Sigmoid colon (tissue), 7 donors: ENCODE data around the gene ACRBP. TPM values are rescaled to one million over a fixed set of nuclear protein-coding genes. Genes with fewer than 3 reads are reported as not detected.

ENCODE experiments used
- DNase-seq: peaks from one replicate; pipeline ENCODE4 v3.0.0-alpha.2; 2019
- H3K27ac ChIP-seq, 4 donors: fragments of 200-600 bp; sonication (generic); one replicate each; pipeline ENCODE4 v1.5.1; 2016 to 2019; ENCODE audit warnings: mild to moderate bottlenecking in 1 of 4
- H3K27me3 ChIP-seq, 3 donors: fragments of 200-600 bp; sonication (generic); one replicate each; pipeline ENCODE4 v1.5.1; 2019; ENCODE audit warnings: mild to moderate bottlenecking in 1 of 3
- H3K36me3 ChIP-seq, 4 donors: fragments of 200-600 bp; sonication (generic); one replicate each; pipeline ENCODE4 v1.5.1; 2016 to 2019
- H3K4me1 ChIP-seq, 4 donors: fragments of 200-600 bp; sonication (generic); one replicate each; pipeline ENCODE4 v1.5.1; 2017 to 2019
- H3K4me3 ChIP-seq, 4 donors: fragments of 200-600 bp; sonication (generic); one replicate each; pipeline ENCODE4 v1.5.1; 2017 to 2019; ENCODE audit warnings: mild to moderate bottlenecking in 2 of 4, moderate library complexity in 1 of 4
- H3K9me3 ChIP-seq, 4 donors: fragments of 200-600 bp in 3 of 4; sonication (generic) in 3 of 4; one replicate each; pipeline versions ENCODE4 v1.5.1 to v1.6.1; 2013 to 2019
- EP300 ChIP-seq, 4 donors: sonication (generic); formaldehyde crosslinking; IDR thresholded peaks; one replicate each; pipeline ENCODE4 v1.6.1; 2017; ENCODE audit warnings: antibody characterized with exemption in 4 of 4
- POLR2A ChIP-seq, 2 donors: fragments of 450-650 bp; IDR thresholded peaks; one replicate each; pipeline ENCODE4 v1.6.1; 2016; ENCODE audit warnings: antibody characterized with exemption in 2 of 2, mild to moderate bottlenecking in 2 of 2, moderate library complexity in 2 of 2
- POLR2AphosphoS5 ChIP-seq, 4 donors: sonication (generic); formaldehyde crosslinking; IDR thresholded peaks; one replicate each; pipeline ENCODE4 v1.6.1; 2017; ENCODE audit warnings: antibody characterized with exemption in 4 of 4
- WGBS, 2 donors: extraction: QIAGEN DNeasy Blood & Tissue Kit; methylation state at CpG; one replicate each; pipeline ENCODE4 v1.1.7; 2013; 5-methylcytosine and 5-hydroxymethylcytosine counted together
- intact Hi-C: fragments of 100-400 bp; cut with DNase I; formaldehyde crosslinking; loops from one replicate; pipeline ENCODE4 v1.15.1; 2023
- polyA plus RNA-seq, 3 donors: library from polyadenylated mRNA; stranded (reverse); fragments of 200-250 nt; gene quantifications; one replicate each; pipeline ENCODE4 v1.2.3, GENCODE V29; 2013
- total RNA-seq, 4 donors: library from RNA; depleted of rRNA; stranded (reverse); fragments of >200 nt; gene quantifications; one replicate each; pipeline ENCODE4 v1.1.0, GENCODE V29; 2016
- TF ChIP-seq, protein P1 (sequence below), 4 experiments: fragments of 450-650 bp in 3 of 4; fragments of 200-600 bp in 1 of 4; IDR thresholded peaks; one replicate each; pipeline ENCODE4 v1.5.1; 2016 to 2019; ENCODE audit warnings: antibody characterized with exemption in 4 of 4, mild to moderate bottlenecking in 3 of 4, moderate library complexity in 2 of 4
- donor health status: healthy with polysubstance abuse.
- donor health status: Bipolar disorder and iron deficiency.
- donor health status: healthy.

The ACRBP gene
- total and polyA plus RNA-seq, 7 donors, result 1.2 to 3.9 (median 2.1) TPM; not detected in 1

DNA sequence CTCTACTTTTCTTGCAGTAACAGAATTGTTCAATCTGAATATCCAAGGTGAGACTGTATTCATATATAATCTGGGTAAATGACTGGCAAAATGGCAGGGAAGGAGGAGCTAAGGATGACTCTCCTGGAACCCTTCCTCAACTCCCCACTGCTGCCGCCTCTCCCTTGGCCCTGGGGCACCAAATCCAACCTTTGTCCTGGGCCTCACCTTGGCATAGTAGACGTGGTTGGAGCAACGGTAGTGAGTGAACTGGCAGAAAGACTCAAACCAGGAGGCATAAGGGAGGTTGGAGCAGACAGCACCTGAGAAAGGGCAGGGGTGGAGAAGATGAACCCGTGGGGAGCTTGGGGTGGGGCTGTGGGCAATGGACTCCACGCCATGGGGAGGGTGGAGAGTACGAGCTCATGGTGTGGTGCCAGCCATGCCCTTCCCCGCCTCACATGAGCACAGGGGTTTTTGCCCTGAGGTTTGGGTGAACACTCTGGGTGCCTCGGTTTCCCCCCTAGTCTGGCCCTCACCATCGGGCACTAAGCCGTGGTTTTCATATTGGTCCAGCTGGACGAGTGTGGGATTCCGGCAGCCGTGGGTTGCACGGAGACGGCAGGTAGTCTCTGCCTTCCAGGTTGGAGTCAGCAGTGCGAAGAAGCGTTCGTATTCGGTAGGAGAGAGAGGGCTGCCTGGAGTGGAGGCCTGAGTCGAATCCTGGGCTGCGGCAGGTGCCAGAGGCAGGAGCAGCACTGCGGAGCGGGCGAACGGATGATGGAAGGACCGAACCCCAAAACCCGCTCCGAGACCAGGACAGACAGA is 753 bp downstream of the ACRBP start:
- Histone ChIP-seq H3K4me3 (peak overlapping the region; percentile 38 to 63 (median 54)), H3K4me1 (peaks cover 0 to 14% (median 3%) of the 10 kb centered on the region in 4 donors), H3K27me3 (no peaks in the 10 kb centered on the region), H3K27ac (peak overlapping the region; percentile 50 to 74 (median 67)), H3K36me3 (peaks cover 7 to 26% (median 14%) of the 10 kb centered on the region in 4 donors), H3K9me3 (no peaks in the 10 kb centered on the region)
- DNase-seq, result peak; percentile 70
- intact Hi-C loops, result loop anchor here (2.0 kb wide), 1 partner anchor 28 kb away; no protein-coding TSS in a partner anchor
- TF ChIP-seq EP300 (IDR thresholded peaks at IDR 0.05), result no peak
- TF ChIP-seq POLR2AphosphoS5 (IDR thresholded peaks at IDR 0.05), result no peak
- TF ChIP-seq POLR2A (IDR thresholded peaks at IDR 0.05), result no peak
- TF ChIP-seq, protein P1, sequence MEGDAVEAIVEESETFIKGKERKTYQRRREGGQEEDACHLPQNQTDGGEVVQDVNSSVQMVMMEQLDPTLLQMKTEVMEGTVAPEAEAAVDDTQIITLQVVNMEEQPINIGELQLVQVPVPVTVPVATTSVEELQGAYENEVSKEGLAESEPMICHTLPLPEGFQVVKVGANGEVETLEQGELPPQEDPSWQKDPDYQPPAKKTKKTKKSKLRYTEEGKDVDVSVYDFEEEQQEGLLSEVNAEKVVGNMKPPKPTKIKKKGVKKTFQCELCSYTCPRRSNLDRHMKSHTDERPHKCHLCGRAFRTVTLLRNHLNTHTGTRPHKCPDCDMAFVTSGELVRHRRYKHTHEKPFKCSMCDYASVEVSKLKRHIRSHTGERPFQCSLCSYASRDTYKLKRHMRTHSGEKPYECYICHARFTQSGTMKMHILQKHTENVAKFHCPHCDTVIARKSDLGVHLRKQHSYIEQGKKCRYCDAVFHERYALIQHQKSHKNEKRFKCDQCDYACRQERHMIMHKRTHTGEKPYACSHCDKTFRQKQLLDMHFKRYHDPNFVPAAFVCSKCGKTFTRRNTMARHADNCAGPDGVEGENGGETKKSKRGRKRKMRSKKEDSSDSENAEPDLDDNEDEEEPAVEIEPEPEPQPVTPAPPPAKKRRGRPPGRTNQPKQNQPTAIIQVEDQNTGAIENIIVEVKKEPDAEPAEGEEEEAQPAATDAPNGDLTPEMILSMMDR (IDR thresholded peaks at IDR 0.05), result no peak
- WGBS, 2 donors, result 62 to 66% methylated on average over 28 of the region's 28 CpGs

DNA sequence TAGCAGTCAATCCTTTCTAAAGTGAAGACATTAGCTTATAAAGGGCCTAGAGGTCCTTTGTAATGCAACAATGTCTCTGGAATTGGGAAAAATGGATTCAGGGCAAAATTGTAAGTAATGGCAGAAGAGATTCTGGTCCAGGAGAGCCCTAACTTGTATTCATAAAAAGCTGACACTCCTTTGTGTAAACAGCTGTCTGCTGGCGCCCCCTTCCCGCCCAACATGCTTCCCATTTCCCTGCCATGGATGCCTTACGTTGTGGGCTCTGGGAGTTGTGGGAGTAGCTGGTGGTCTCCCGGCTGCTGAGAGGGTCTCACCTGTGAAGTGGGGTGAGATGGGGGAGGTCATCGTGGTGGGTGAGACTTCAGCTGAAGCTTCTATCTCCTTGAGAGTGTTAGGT is 2.3 kb downstream of the ACRBP start:
- WGBS, 2 donors, result 8 to 49% methylated on average over 5 of the region's 5 CpGs
- no peaks in the 10 kb centered on the region for H3K27me3 ChIP-seq
- no peak for DNase-seq
- peaks cover 0 to 14% (median 3%) of the 10 kb centered on the region in 4 donors for H3K4me1 ChIP-seq
- intact Hi-C loops, result no loop called here
- no peaks in the 10 kb centered on the region for H3K9me3 ChIP-seq
- TF ChIP-seq POLR2AphosphoS5 (IDR thresholded peaks at IDR 0.05) (no peak), EP300 (IDR thresholded peaks at IDR 0.05) (no peak)
- TF ChIP-seq, protein P1 (IDR thresholded peaks at IDR 0.05), result peak in 1 of 4 experiments; percentile 17
- H3K27ac ChIP-seq, result peak overlapping the region in 1 of 4 donors; percentile 28
- H3K36me3 ChIP-seq, result peaks cover 0 to 10% (median under 1%) of the 10 kb centered on the region in 4 donors
- no peak overlapping the region for H3K4me3 ChIP-seq

DNA sequence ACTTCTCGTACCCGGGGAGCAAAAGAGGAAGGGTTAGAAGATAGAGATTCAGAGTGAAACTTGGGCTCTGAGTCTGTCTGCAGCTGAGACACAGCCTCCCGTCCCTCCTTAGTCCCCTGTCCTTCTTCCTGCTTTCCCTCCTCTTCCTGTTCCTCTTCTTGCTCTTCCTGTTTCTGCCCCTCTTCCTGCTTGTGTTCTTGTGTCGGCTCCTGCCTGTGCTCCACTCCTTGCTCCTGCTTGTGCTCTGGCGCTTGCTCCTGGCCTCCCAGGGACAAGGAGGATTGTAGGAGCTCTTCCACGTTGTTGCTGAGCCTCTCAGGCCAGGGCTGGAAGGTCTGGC is 3.0 kb downstream of the ACRBP start:
- peak in 1 of 4 donors; percentile 18 for TF ChIP-seq POLR2AphosphoS5 (IDR thresholded peaks at IDR 0.05)
- TF ChIP-seq, protein P1 (IDR thresholded peaks at IDR 0.05), result no peak
- TF ChIP-seq POLR2A (IDR thresholded peaks at IDR 0.05), result no peak
- no peak overlapping the region for H3K4me3 ChIP-seq
- peaks cover 0 to 4% (median 0%) of the 10 kb centered on the region in 4 donors for H3K36me3 ChIP-seq
- H3K9me3 ChIP-seq, result no peaks in the 10 kb centered on the region
- no peak for DNase-seq
- intact Hi-C loops, result no loop called here
- H3K4me1 ChIP-seq, result peaks cover 0 to 14% (median 3%) of the 10 kb centered on the region in 4 donors
- 52 to 84% methylated on average over 6 of the region's 6 CpGs for WGBS, 2 donors
- no peaks in the 10 kb centered on the region for H3K27me3 ChIP-seq
- H3K27ac ChIP-seq, result peak overlapping the region in 1 of 4 donors; percentile 28

DNA sequence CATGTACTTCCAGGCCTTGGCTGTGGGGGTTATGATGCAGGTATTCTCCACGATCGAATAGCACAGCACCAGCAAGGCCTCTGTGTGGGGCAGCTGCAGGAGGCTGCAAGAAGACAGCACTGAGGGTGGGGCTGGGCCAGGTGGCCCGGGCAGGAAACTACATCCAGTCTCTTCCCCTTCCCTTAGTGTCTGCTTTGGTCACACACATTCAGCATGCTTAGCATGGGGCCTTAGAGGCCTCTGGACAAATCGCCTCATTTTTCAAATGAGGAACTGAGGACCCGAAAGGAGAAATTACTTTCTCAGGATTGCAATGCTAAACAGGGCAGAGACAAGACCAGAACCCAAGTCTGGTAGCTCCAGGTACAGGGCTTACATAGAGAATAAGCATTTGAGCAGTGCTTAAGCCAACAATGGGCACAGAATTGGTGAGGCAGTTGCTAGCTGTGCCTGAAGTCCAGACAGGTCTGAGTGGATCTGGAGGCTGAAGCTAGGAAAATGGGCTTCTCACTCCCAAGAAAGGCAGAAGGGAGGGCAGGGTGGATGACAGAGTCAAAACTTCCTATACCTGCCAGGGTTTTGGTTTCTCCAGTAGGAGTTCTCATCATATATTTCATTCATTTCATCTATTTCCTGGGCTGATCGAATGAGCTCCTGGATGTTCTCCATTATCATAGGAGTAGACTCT is 3.5 kb downstream of the ACRBP start:
- intact Hi-C loops, result no loop called here
- peak overlapping the region in 1 of 4 donors; percentile 28 for H3K27ac ChIP-seq
- peaks cover 0 to 4% (median 0%) of the 10 kb centered on the region in 4 donors for H3K36me3 ChIP-seq
- peaks cover 0 to 14% (median 3%) of the 10 kb centered on the region in 4 donors for H3K4me1 ChIP-seq
- 70 to 83% methylated on average over 6 of the region's 6 CpGs for WGBS, 2 donors
- TF ChIP-seq EP300 (IDR thresholded peaks at IDR 0.05) (no peak), POLR2AphosphoS5 (IDR thresholded peaks at IDR 0.05) (no peak), POLR2A (IDR thresholded peaks at IDR 0.05) (no peak)
- TF ChIP-seq, protein P1 (IDR thresholded peaks at IDR 0.05), result no peak
- H3K4me3 ChIP-seq, result no peak overlapping the region
- no peak for DNase-seq
- H3K27me3 ChIP-seq, result no peaks in the 10 kb centered on the region
- no peaks in the 10 kb centered on the region for H3K9me3 ChIP-seq
